ENCODE data around the gene RANBP17. TPM values are rescaled to one million over a fixed set of nuclear protein-coding genes. Genes with fewer than 3 reads are reported as not detected.
"Not testable (repeated sequence)": the region's sequence is repeated elsewhere in the genome, so short reads cannot be mapped to it uniquely, and the experiment has no call there.

Gene RANBP17
- total and polyA plus RNA-seq, 2 donors (not counting 1 experiment from before 2014, with no cell fraction given) = 3.1 to 3.5 TPM

- DNase-seq (ENCODE audit: low read depth in 2 of 2) = no peak
- Histone ChIP-seq H3K27me3 (ENCODE audit: control insufficient read depth, insufficient read depth, low read length) (no peaks in the 10 kb centered on the region), H3K9ac (ENCODE audit: insufficient read depth, low read length) (no peak overlapping the region), H2AFZ (ENCODE audit: low read length) (no peak overlapping the region), H3K4me1 (ENCODE audit: control insufficient read depth, extremely low read depth, insufficient read depth, low read length) (no peaks in the 10 kb centered on the region), H4K20me1 (ENCODE audit: control insufficient read depth, extremely low read depth, insufficient read depth, low read length) (no peaks in the 10 kb centered on the region), H3K36me3 (ENCODE audit: control insufficient read depth, insufficient read depth, low read length) (no peaks in the 10 kb centered on the region), H3K4me2 (ENCODE audit: extremely low read depth, insufficient read depth, low read length) (no peak overlapping the region), H3K4me3 (replicated peaks in 1 of 4; ENCODE audit: control extremely low read depth in 1 of 4, insufficient read depth in 1 of 4, low read depth in 3 of 4, low read length in 4 of 4) (no peak overlapping the region), H3K27ac (ENCODE audit: insufficient read depth, low read length) (no peak overlapping the region), H3K79me2 (ENCODE audit: control insufficient read depth, insufficient read depth, low read length) (no peaks in the 10 kb centered on the region), H3K9me3 (ENCODE audit: control insufficient read depth, insufficient read depth, low read depth, low read length) (no peaks in the 10 kb centered on the region)
- no peak for TF ChIP-seq CTCF (conservative IDR thresholded peaks at IDR 0.05 in 1 of 2, IDR thresholded peaks at IDR 0.05 in 1 of 2; ENCODE audit: low read depth in 1 of 2, low read length in 2 of 2)
- TF ChIP-seq EZH2 (IDR thresholded peaks at IDR 0.05; ENCODE audit: low read length, missing control alignments) = no peak
Measured at GRCh38 chr5:170826117-170826516, 35.7 kb upstream of the RANBP17 start.

GRCh38 chr5:170832241-170832640, 29.6 kb upstream of the RANBP17 start:
- DNase-seq (ENCODE audit: low read depth in 2 of 2) = no peak
- no peak overlapping the region for H3K27ac ChIP-seq (ENCODE audit: insufficient read depth, low read length)
- no peaks in the 10 kb centered on the region for H3K36me3 ChIP-seq (ENCODE audit: control insufficient read depth, insufficient read depth, low read length)
- no peaks in the 10 kb centered on the region for H3K27me3 ChIP-seq (ENCODE audit: control insufficient read depth, insufficient read depth, low read length)
- H3K4me1 ChIP-seq (ENCODE audit: control insufficient read depth, extremely low read depth, insufficient read depth, low read length) = no peaks in the 10 kb centered on the region
- H2AFZ ChIP-seq (ENCODE audit: low read length) = no peak overlapping the region
- no peaks in the 10 kb centered on the region for H3K79me2 ChIP-seq (ENCODE audit: control insufficient read depth, insufficient read depth, low read length)
- no peak overlapping the region for H3K4me2 ChIP-seq (ENCODE audit: extremely low read depth, insufficient read depth, low read length)
- no peaks in the 10 kb centered on the region for H3K9me3 ChIP-seq (ENCODE audit: control insufficient read depth, insufficient read depth, low read depth, low read length)
- TF ChIP-seq EZH2 (IDR thresholded peaks at IDR 0.05; ENCODE audit: low read length, missing control alignments) (no peak), CTCF (conservative IDR thresholded peaks at IDR 0.05 in 1 of 2, IDR thresholded peaks at IDR 0.05 in 1 of 2; ENCODE audit: low read depth in 1 of 2, low read length in 2 of 2) (no peak)
- no peak overlapping the region for H3K9ac ChIP-seq (ENCODE audit: insufficient read depth, low read length)
- no peaks in the 10 kb centered on the region for H4K20me1 ChIP-seq (ENCODE audit: control insufficient read depth, extremely low read depth, insufficient read depth, low read length)
- H3K4me3 ChIP-seq (replicated peaks in 1 of 4; ENCODE audit: control extremely low read depth in 1 of 4, insufficient read depth in 1 of 4, low read depth in 3 of 4, low read length in 4 of 4) = no peak overlapping the region

GRCh38 chr5:170833981-170834380, 27.8 kb upstream of the RANBP17 start:
- H3K27me3 ChIP-seq (ENCODE audit: control insufficient read depth, insufficient read depth, low read length); H4K20me1 ChIP-seq (ENCODE audit: control insufficient read depth, extremely low read depth, insufficient read depth, low read length); H3K4me2 ChIP-seq (ENCODE audit: extremely low read depth, insufficient read depth, low read length); H3K4me1 ChIP-seq (ENCODE audit: control insufficient read depth, extremely low read depth, insufficient read depth, low read length); H3K79me2 ChIP-seq (ENCODE audit: control insufficient read depth, insufficient read depth, low read length); H3K9ac ChIP-seq (ENCODE audit: insufficient read depth, low read length); H3K27ac ChIP-seq (ENCODE audit: insufficient read depth, low read length); DNase-seq (ENCODE audit: low read depth in 2 of 2); H2AFZ ChIP-seq (ENCODE audit: low read length); H3K4me3 ChIP-seq (replicated peaks in 1 of 4; ENCODE audit: control extremely low read depth in 1 of 4, insufficient read depth in 1 of 4, low read depth in 3 of 4, low read length in 4 of 4); H3K9me3 ChIP-seq (ENCODE audit: control insufficient read depth, insufficient read depth, low read depth, low read length); H3K36me3 ChIP-seq (ENCODE audit: control insufficient read depth, insufficient read depth, low read length): not testable (repeated sequence)

All from fibroblast of lung (primary cell).